HepG2 (cell line): Measurements from ENCODE around the gene FCRLA.

ENCODE experiments used
- BRCA1 ChIP-seq: sonication (generic); formaldehyde crosslinking; IDR thresholded peaks from 2 replicates; pipeline ENCODE4 v1.4.0; 2020; ENCODE audit warnings: missing genetic modification reagents
- ELF3 ChIP-seq: IDR thresholded peaks from 2 replicates; pipeline ENCODE4 v1.6.1; 2016; ENCODE audit warnings: missing genetic modification reagents, missing compliant biosample characterization
- MAF1 ChIP-seq: sonication (generic); formaldehyde crosslinking; IDR thresholded peaks from 2 replicates; pipeline ENCODE4 v1.5.0; 2020; ENCODE audit warnings: missing genetic modification reagents, borderline replicate concordance
- ZBTB2 ChIP-seq: sonication (generic); formaldehyde crosslinking; IDR thresholded peaks from 2 replicates; pipeline ENCODE4 v1.8.0; 2022; ENCODE audit warnings: low read depth, missing genetic modification reagents
- ZC3H13 ChIP-seq: sonication (generic); formaldehyde crosslinking; IDR thresholded peaks from 2 replicates; pipeline ENCODE4 v1.8.1; 2023; ENCODE audit warnings: mild to moderate bottlenecking, missing genetic modification reagents, moderate library complexity
- ZNF746 ChIP-seq: sonication (generic); formaldehyde crosslinking; IDR thresholded peaks from 2 replicates; pipeline ENCODE4 v1.8.0; 2022; ENCODE audit warnings: mild to moderate bottlenecking, missing genetic modification reagents

DNA sequence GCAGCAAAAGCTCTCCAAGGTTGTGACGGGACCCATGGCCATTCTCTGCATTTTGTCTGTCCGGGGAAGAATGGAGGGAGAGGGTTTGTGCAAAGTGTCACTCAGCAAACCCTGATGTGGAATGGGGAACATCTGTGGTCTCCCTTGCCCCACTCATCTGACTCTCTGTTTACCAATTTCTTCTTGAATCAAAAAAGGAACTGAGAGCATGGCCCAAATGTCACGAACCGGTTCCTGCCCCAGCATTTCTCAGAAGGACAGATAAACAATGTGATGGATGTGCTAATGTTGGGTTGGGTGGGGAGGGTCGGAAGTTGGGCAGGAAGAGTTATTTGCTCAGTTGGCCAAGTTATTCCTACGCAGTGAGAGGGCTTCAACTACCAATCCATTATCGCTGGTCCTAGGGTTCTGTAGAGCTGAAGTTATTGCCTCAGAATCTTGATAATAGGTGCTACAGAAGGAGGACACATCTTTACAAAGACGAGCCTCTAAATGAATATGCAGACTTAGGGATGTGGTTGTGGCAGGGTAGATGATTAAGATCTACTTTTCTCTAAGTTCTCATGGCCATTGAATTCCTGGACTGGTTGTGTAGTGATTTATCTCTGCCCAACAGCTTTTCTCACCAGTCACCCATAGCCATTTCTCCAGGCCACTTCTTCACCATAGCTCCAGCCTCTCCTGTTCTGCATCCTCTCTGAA lies 33.0 kb downstream of the FCRLA start:
- TF ChIP-seq BRCA1: no peak
- TF ChIP-seq ELF3 (CRISPR knock-in tag): no peak
- no peak for TF ChIP-seq ZBTB2 (CRISPR knock-in tag)
- TF ChIP-seq ZC3H13 (CRISPR knock-in tag): no peak
- no peak for TF ChIP-seq MAF1 (CRISPR knock-in tag)
- TF ChIP-seq ZNF746 (CRISPR knock-in tag): no peak
